Measurements from ENCODE around the gene CIAO1. TPM values are rescaled to one million over a fixed set of nuclear protein-coding genes. Genes with fewer than 3 reads are reported as not detected.

Gene CIAO1
- polyA plus RNA-seq, 3 donors, result 73.7 to 93.8 (median 89.4) TPM

DNA sequence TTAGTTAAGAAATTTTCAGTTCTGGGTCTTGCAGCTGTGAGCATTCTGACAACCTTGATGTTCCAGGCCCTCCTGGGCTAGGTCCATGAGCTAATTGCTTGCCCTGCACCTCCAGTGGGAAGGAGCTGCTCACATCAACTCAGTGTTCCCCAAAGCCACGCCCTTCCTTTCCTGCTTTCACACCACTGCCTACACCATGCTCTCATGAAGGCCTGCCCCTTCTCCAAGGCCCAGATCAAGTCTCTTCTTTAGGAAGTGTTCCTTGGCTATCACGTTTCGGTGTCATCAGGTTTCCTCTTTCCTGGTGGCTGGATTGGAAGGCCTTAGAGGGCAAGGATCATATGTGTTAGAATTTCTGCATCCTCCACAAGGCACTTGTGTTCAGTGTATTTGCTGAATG, 19.0 kb upstream of the CIAO1 start:
- peaks cover 0 to 4% (median 2%) of the 10 kb centered on the region in 7 donors for H3K9me3 Mint-ChIP-seq
- Histone ChIP-seq H3K36me3 (replicated peaks in 1 of 2; ENCODE audit: control insufficient read depth in 1 of 2, insufficient read depth in 2 of 2, low read length in 2 of 2) (peaks cover 21 to 27% of the 10 kb centered on the region in 2 donors), H3K79me2 (ENCODE audit: insufficient read depth, low read length) (peaks cover 45% of the 10 kb centered on the region), H3K4me2 (replicated peaks; ENCODE audit: extremely low read depth, low read length, poor library complexity, severe bottlenecking) (peak overlapping the region; percentile 26), H3K9me3 (replicated peaks in 1 of 2; ENCODE audit: control insufficient read depth in 1 of 2, insufficient read depth in 1 of 2, low read length in 2 of 2) (no peaks in the 10 kb centered on the region), H3K27ac (ENCODE audit: low read depth in 1 of 2, low read length in 2 of 2) (peak overlapping the region; percentile 81 to 89), H3K4me3 (replicated peaks in 1 of 3; ENCODE audit: low read depth in 2 of 3, low read length in 3 of 3) (peak overlapping the region in 1 of 3 experiments; percentile 23), H3K4me1 (ENCODE audit: control insufficient read depth in 1 of 2, insufficient read depth in 2 of 2, low read length in 2 of 2) (peaks cover 74 to 88% of the 10 kb centered on the region in 2 donors), H3K9ac (ENCODE audit: insufficient read depth, low read length, poor library complexity, severe bottlenecking) (no peak overlapping the region), H4K20me1 (ENCODE audit: insufficient read depth, low read length) (no peaks in the 10 kb centered on the region), H3K27me3 (ENCODE audit: control insufficient read depth in 2 of 2, insufficient read depth in 2 of 2, low read length in 2 of 2) (no peaks in the 10 kb centered on the region), H2AFZ (ENCODE audit: insufficient read depth, low read depth, low read length, poor library complexity, severe bottlenecking) (no peak overlapping the region)
- H3K4me3 Mint-ChIP-seq, result peak overlapping the region in 1 of 2 donors; percentile 54
- intact Hi-C loops (cut with micrococcal nuclease), result no loop called here
- TF ChIP-seq, protein P1, sequence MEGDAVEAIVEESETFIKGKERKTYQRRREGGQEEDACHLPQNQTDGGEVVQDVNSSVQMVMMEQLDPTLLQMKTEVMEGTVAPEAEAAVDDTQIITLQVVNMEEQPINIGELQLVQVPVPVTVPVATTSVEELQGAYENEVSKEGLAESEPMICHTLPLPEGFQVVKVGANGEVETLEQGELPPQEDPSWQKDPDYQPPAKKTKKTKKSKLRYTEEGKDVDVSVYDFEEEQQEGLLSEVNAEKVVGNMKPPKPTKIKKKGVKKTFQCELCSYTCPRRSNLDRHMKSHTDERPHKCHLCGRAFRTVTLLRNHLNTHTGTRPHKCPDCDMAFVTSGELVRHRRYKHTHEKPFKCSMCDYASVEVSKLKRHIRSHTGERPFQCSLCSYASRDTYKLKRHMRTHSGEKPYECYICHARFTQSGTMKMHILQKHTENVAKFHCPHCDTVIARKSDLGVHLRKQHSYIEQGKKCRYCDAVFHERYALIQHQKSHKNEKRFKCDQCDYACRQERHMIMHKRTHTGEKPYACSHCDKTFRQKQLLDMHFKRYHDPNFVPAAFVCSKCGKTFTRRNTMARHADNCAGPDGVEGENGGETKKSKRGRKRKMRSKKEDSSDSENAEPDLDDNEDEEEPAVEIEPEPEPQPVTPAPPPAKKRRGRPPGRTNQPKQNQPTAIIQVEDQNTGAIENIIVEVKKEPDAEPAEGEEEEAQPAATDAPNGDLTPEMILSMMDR (IDR thresholded peaks at IDR 0.05), result no peak
- peak in 2 of 3 donors; percentile 40 to 41 for DNase-seq
- peak overlapping the region; percentile 96 to 99 (median 98) for H3K27ac Mint-ChIP-seq
- H3K4me1 Mint-ChIP-seq, result peaks cover 86% of the 10 kb centered on the region
- 45% methylated on average over 1 of the region's 3 CpGs for WGBS (ENCODE audit: insufficient coverage)
- peaks cover 40 to 52% of the 10 kb centered on the region in 2 donors for H3K36me3 Mint-ChIP-seq
- peaks cover 0 to 2% (median 0%) of the 10 kb centered on the region in 3 donors for H3K27me3 Mint-ChIP-seq (ENCODE audit: low read depth in 3 of 3)

DNA sequence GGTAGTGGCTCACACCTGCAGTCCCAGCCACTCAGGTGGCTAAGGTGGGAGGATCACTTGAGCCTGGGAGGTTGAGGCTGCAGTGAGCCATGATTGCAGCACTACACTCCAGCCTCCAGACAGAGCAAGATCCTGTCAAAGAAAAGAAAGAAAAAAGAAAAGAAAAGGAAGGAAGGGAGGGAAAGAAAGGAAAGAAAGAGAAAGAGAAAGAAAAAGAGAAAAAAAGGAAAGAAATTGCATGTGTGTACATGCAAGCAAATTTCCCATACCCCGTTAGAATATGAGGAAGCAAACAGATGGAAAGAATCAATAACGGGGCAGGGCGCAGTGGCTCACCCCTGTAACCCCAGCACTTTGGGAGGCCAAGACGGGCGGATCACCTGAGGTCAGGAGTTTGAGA, 18.1 kb upstream of the CIAO1 start:
- Mint-ChIP-seq H3K36me3 (peaks cover 47 to 61% of the 10 kb centered on the region in 2 donors), H3K9me3 (peaks cover 0 to 4% (median 2%) of the 10 kb centered on the region in 7 donors), H3K4me3 (no peak overlapping the region), H3K27ac (peak overlapping the region; percentile 88 to 99 (median 98)), H3K27me3 (ENCODE audit: low read depth in 3 of 3) (peaks cover 0 to 4% (median 0%) of the 10 kb centered on the region in 3 donors), H3K4me1 (peaks cover 84% of the 10 kb centered on the region)
- no peak overlapping the region for H3K9ac ChIP-seq (ENCODE audit: insufficient read depth, low read length, poor library complexity, severe bottlenecking)
- no peaks in the 10 kb centered on the region for H4K20me1 ChIP-seq (ENCODE audit: insufficient read depth, low read length)
- WGBS (ENCODE audit: insufficient coverage), result no CpG with 5 or more reads among the region's 5 CpGs
- TF ChIP-seq, protein P1 (IDR thresholded peaks at IDR 0.05), result no peak
- intact Hi-C loops (cut with micrococcal nuclease), result no loop called here
- H2AFZ ChIP-seq (ENCODE audit: insufficient read depth, low read depth, low read length, poor library complexity, severe bottlenecking), result no peak overlapping the region
- H3K4me3 ChIP-seq (replicated peaks in 1 of 3; ENCODE audit: low read depth in 2 of 3, low read length in 3 of 3), result no peak overlapping the region
- H3K9me3 ChIP-seq (replicated peaks in 1 of 2; ENCODE audit: control insufficient read depth in 1 of 2, insufficient read depth in 1 of 2, low read length in 2 of 2), result no peaks in the 10 kb centered on the region
- H3K27me3 ChIP-seq (ENCODE audit: control insufficient read depth in 2 of 2, insufficient read depth in 2 of 2, low read length in 2 of 2), result no peaks in the 10 kb centered on the region
- H3K27ac ChIP-seq (ENCODE audit: low read depth in 1 of 2, low read length in 2 of 2), result peak overlapping the region; percentile 81 to 89
- peaks cover 30 to 36% of the 10 kb centered on the region in 2 donors for H3K36me3 ChIP-seq (replicated peaks in 1 of 2; ENCODE audit: control insufficient read depth in 1 of 2, insufficient read depth in 2 of 2, low read length in 2 of 2)
- peaks cover 71 to 87% of the 10 kb centered on the region in 2 donors for H3K4me1 ChIP-seq (ENCODE audit: control insufficient read depth in 1 of 2, insufficient read depth in 2 of 2, low read length in 2 of 2)
- peaks cover 53% of the 10 kb centered on the region for H3K79me2 ChIP-seq (ENCODE audit: insufficient read depth, low read length)
- no peak for DNase-seq
- H3K4me2 ChIP-seq (replicated peaks; ENCODE audit: extremely low read depth, low read length, poor library complexity, severe bottlenecking), result no peak overlapping the region
